Thymus (tissue), 11 donors: ENCODE data around the gene BCAR3. TPM values are rescaled to one million over a fixed set of nuclear protein-coding genes. Genes with fewer than 3 reads are reported as not detected.

Source experiments
- DNase-seq, 9 donors: peaks; one replicate each; pipeline ENCODE4 v3.0.0-alpha.2; 2013; ENCODE audit warnings: low spot score in 9 of 9, low read depth in 6 of 9, missing footprints in 1 of 9
- H3K27ac ChIP-seq, 2 donors: one replicate each; pipeline ENCODE4 v1.5.1; 2013; ENCODE audit warnings: control low read depth in 1 of 2, low read depth in 1 of 2, low read length in 1 of 2, mild to moderate bottlenecking in 1 of 2, moderate library complexity in 1 of 2
- H3K27me3 ChIP-seq, 2 donors: one replicate each; pipeline ENCODE4 v1.5.1; 2013; ENCODE audit warnings: low read length in 1 of 2; ENCODE audit not compliant: control insufficient read depth in 2 of 2, insufficient read depth in 1 of 2
- H3K36me3 ChIP-seq, 2 donors: one replicate each; pipeline ENCODE4 v1.5.1; 2013; ENCODE audit warnings: low read length in 1 of 2, mild to moderate bottlenecking in 1 of 2, moderate library complexity in 1 of 2; ENCODE audit not compliant: control insufficient read depth in 2 of 2, insufficient read depth in 2 of 2
- H3K4me1 ChIP-seq, 2 donors: one replicate each; pipeline ENCODE4 v1.5.1; 2013; ENCODE audit warnings: low read length in 2 of 2; ENCODE audit not compliant: control insufficient read depth in 2 of 2, insufficient read depth in 2 of 2
- H3K4me3 ChIP-seq, 2 donors: one replicate each; pipeline ENCODE4 v1.5.1; 2013; ENCODE audit warnings: low read length in 2 of 2, control low read depth in 1 of 2, mild to moderate bottlenecking in 1 of 2
- H3K9me3 ChIP-seq, 2 donors: one replicate each; pipeline ENCODE4 v1.5.1; 2013; ENCODE audit warnings: low read length in 1 of 2, mild to moderate bottlenecking in 1 of 2; ENCODE audit not compliant: control insufficient read depth in 2 of 2, insufficient read depth in 1 of 2
- WGBS: extraction: QIAGEN DNeasy Blood & Tissue Kit; methylation state at CpG from one replicate; pipeline ENCODE4 v1.1.7; 2013; 5-methylcytosine and 5-hydroxymethylcytosine counted together
- polyA plus RNA-seq: library from polyadenylated mRNA; stranded (reverse); fragments of 200-250 nt; gene quantifications from one replicate; pipeline ENCODE4 v1.2.3, GENCODE V29; 2013
- total RNA-seq: library from RNA; stranded (reverse); fragments of 120-200 nt; gene quantifications from one replicate; pipeline ENCODE4 v1.2.4, GENCODE V29; 2013
- donor health status: healthy.

The BCAR3 gene
- total and polyA plus RNA-seq, 2 donors, result 7.9 to 10.5 TPM

GRCh38 chr1:93712741-93713140 is 31.1 kb upstream of the BCAR3 start:
- Histone ChIP-seq H3K9me3 (peaks cover 1 to 9% of the 10 kb centered on the region in 2 donors), H3K27ac (no peak overlapping the region), H3K27me3 (peaks cover 0 to 2% of the 10 kb centered on the region in 2 donors), H3K36me3 (no peaks in the 10 kb centered on the region), H3K4me1 (peaks cover 27 to 64% of the 10 kb centered on the region in 2 donors), H3K4me3 (no peak overlapping the region)
- peak in 1 of 9 donors; percentile 46 for DNase-seq
- WGBS, result 44% methylated on average over 2 of the region's 2 CpGs

- DNase-seq, result no peak
- Histone ChIP-seq H3K9me3 (no peaks in the 10 kb centered on the region), H3K27me3 (peaks cover 0 to 2% of the 10 kb centered on the region in 2 donors), H3K27ac (no peak overlapping the region), H3K4me1 (peaks cover 25 to 45% of the 10 kb centered on the region in 2 donors), H3K4me3 (no peak overlapping the region), H3K36me3 (no peaks in the 10 kb centered on the region)
- WGBS, result 87% methylated on average over 10 of the region's 10 CpGs
Observed at GRCh38 chr1:93710499-93711453, 29.1 kb upstream of the BCAR3 start.

- WGBS, result 18% methylated on average over 9 of the region's 9 CpGs
- Histone ChIP-seq H3K27me3 (peaks cover 0 to 2% of the 10 kb centered on the region in 2 donors), H3K36me3 (no peaks in the 10 kb centered on the region), H3K4me1 (peaks cover 21 to 32% of the 10 kb centered on the region in 2 donors), H3K27ac (no peak overlapping the region), H3K4me3 (no peak overlapping the region), H3K9me3 (no peaks in the 10 kb centered on the region)
- DNase-seq, result peak in 2 of 9 donors; percentile 25 to 49
Observed at GRCh38 chr1:93708734-93709481, 27.3 kb upstream of the BCAR3 start.

GRCh38 chr1:93707956-93708355 is 26.3 kb upstream of the BCAR3 start:
- no peak overlapping the region for H3K27ac ChIP-seq

GRCh38 chr1:93705892-93706500 is 24.4 kb upstream of the BCAR3 start:
- 96% methylated on average over 3 of the region's 3 CpGs for WGBS
- Histone ChIP-seq H3K4me1 (peaks cover 7 to 27% of the 10 kb centered on the region in 2 donors), H3K4me3 (no peak overlapping the region), H3K36me3 (no peaks in the 10 kb centered on the region), H3K9me3 (peaks cover 0 to 5% of the 10 kb centered on the region in 2 donors), H3K27me3 (peaks cover 0 to 2% of the 10 kb centered on the region in 2 donors), H3K27ac (no peak overlapping the region)
- no peak for DNase-seq

More at GRCh38 chr1:93707956-93708355, 26.3 kb upstream of the BCAR3 start:
- Histone ChIP-seq H3K4me1 (peaks cover 16 to 27% of the 10 kb centered on the region in 2 donors), H3K27me3 (peaks cover 0 to 2% of the 10 kb centered on the region in 2 donors), H3K36me3 (no peaks in the 10 kb centered on the region), H3K9me3 (no peaks in the 10 kb centered on the region), H3K4me3 (no peak overlapping the region)
- WGBS, result 88% methylated on average over 5 of the region's 5 CpGs
- DNase-seq, result peak in 1 of 9 donors; percentile 29

- WGBS, result 90% methylated on average over 2 of the region's 2 CpGs
- peaks cover 4 to 22% of the 10 kb centered on the region in 2 donors for H3K4me1 ChIP-seq
- H3K4me3 ChIP-seq, result no peak overlapping the region
- H3K9me3 ChIP-seq, result peaks cover 0 to 5% of the 10 kb centered on the region in 2 donors
- peaks cover 0 to 2% of the 10 kb centered on the region in 2 donors for H3K27me3 ChIP-seq
- H3K27ac ChIP-seq, result no peak overlapping the region
- H3K36me3 ChIP-seq, result no peaks in the 10 kb centered on the region
- no peak for DNase-seq
Observed at GRCh38 chr1:93704052-93704451, 22.4 kb upstream of the BCAR3 start.

GRCh38 chr1:93703643-93704042 is 22.0 kb upstream of the BCAR3 start:
- Histone ChIP-seq H3K4me1 (peaks cover 0 to 18% of the 10 kb centered on the region in 2 donors), H3K27me3 (peaks cover 0 to 1% of the 10 kb centered on the region in 2 donors), H3K4me3 (no peak overlapping the region), H3K36me3 (no peaks in the 10 kb centered on the region), H3K27ac (no peak overlapping the region), H3K9me3 (peaks cover 0 to 5% of the 10 kb centered on the region in 2 donors)
- WGBS, result 97% methylated on average over 3 of the region's 3 CpGs
- DNase-seq, result no peak

GRCh38 chr1:93702828-93703183 is 21.2 kb upstream of the BCAR3 start:
- no peak for DNase-seq
- peaks cover 0 to 5% of the 10 kb centered on the region in 2 donors for H3K9me3 ChIP-seq
- no peak overlapping the region for H3K4me3 ChIP-seq
- WGBS, result 57% methylated on average over 3 of the region's 3 CpGs
- peak overlapping the region in 1 of 2 donors; percentile 60 for H3K27ac ChIP-seq
- peaks cover 0 to 13% of the 10 kb centered on the region in 2 donors for H3K4me1 ChIP-seq
- no peaks in the 10 kb centered on the region for H3K27me3 ChIP-seq
- H3K36me3 ChIP-seq, result no peaks in the 10 kb centered on the region
